Measurements from ENCODE around the gene FAXDC2.

Gene FAXDC2

DNA sequence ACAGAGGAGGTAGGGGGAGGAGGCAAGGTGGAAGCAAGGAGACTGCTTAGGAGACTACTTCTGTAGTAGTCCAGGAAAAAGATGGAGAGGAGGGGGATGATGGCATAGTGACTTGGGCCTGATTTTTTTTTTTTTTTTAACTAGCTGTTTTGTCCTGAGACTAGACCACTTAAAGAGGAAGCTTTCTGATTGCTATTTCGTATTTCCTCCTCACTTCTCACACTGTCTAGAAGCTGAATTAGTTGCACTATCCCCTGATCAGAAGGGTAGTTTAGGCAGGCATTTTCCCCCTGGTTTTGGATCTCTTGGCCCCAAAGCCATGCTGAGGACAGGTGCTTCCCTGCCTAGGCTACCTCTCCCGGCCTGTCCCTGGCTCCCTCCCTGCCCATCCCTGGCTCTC, 80.3 kb downstream of the FAXDC2 start:
- DNase-seq (ENCODE audit: extremely low read depth, low read depth): no peak
- H3K4me3 ChIP-seq (replicated peaks; ENCODE audit: low read depth, low read length): no peak overlapping the region
- TF ChIP-seq, protein P1, sequence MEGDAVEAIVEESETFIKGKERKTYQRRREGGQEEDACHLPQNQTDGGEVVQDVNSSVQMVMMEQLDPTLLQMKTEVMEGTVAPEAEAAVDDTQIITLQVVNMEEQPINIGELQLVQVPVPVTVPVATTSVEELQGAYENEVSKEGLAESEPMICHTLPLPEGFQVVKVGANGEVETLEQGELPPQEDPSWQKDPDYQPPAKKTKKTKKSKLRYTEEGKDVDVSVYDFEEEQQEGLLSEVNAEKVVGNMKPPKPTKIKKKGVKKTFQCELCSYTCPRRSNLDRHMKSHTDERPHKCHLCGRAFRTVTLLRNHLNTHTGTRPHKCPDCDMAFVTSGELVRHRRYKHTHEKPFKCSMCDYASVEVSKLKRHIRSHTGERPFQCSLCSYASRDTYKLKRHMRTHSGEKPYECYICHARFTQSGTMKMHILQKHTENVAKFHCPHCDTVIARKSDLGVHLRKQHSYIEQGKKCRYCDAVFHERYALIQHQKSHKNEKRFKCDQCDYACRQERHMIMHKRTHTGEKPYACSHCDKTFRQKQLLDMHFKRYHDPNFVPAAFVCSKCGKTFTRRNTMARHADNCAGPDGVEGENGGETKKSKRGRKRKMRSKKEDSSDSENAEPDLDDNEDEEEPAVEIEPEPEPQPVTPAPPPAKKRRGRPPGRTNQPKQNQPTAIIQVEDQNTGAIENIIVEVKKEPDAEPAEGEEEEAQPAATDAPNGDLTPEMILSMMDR (IDR thresholded peaks at IDR 0.05; ENCODE audit: low read depth, low read length, missing control alignments): no peak
